ENCODE measurements around the gene LDHD. TPM values are rescaled to one million over a fixed set of nuclear protein-coding genes. Genes with fewer than 3 reads are reported as not detected.
A peak's percentile ranks its signal among the peaks of the same experiment; 100 is the strongest.

The LDHD gene
- total and polyA plus RNA-seq, 9 of the 15 experiments (the other 6 are each of a cell fraction or from before 2014, with no cell fraction given) = 0.19 to 0.86 (median 0.54) TPM; not detected in 3

DNA sequence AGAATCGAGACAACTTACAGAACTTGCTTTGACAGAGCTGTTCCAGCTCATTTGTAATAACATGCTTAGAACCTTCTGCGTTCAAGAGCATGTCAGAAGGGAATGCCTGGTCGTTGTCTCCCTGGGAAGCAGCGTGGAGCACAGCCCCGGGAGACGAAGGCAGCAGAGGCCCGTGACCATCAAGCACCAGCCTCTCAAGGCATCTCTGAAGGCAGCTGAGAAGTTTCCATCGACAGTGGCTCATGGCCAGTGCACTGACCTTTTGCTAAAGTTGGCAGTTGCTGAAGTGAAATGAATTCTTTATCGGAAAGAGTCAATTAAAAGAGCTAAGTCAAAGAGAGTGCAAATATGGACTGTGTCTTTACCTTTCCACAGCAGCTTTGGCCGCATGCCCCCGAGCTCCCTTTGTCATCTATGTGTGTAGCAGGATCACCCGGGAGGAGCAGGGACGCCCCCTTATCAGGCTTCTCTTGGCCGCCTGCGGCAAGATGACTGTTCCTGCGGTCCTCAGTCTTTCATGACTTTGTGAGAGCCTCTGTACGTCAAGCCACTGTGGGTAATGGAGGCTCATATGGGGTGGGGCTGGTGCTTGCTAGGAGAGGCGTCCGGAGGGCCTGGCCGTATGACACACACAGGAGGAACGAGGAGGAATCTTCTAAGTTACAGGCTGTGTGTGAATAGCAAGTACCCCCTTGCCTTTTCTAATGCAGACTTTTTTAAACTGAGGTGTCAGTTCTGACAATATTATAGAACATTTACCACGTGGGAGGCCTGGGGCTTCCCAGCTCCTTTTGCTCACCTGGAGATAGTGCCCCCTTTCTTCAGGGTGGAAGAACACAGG lies 54.2 kb downstream of the LDHD start (continued):
- TF ChIP-seq, protein P1, sequence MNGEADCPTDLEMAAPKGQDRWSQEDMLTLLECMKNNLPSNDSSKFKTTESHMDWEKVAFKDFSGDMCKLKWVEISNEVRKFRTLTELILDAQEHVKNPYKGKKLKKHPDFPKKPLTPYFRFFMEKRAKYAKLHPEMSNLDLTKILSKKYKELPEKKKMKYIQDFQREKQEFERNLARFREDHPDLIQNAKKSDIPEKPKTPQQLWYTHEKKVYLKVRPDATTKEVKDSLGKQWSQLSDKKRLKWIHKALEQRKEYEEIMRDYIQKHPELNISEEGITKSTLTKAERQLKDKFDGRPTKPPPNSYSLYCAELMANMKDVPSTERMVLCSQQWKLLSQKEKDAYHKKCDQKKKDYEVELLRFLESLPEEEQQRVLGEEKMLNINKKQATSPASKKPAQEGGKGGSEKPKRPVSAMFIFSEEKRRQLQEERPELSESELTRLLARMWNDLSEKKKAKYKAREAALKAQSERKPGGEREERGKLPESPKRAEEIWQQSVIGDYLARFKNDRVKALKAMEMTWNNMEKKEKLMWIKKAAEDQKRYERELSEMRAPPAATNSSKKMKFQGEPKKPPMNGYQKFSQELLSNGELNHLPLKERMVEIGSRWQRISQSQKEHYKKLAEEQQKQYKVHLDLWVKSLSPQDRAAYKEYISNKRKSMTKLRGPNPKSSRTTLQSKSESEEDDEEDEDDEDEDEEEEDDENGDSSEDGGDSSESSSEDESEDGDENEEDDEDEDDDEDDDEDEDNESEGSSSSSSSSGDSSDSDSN (IDR thresholded peaks at IDR 0.05; ENCODE audit: borderline replicate concordance in 1 of 2, low read depth in 2 of 2, low read length in 2 of 2) = peak in 1 of 2 experiments; percentile 60; a peak in 1 of 4 replicates
- TF ChIP-seq, protein P2, sequence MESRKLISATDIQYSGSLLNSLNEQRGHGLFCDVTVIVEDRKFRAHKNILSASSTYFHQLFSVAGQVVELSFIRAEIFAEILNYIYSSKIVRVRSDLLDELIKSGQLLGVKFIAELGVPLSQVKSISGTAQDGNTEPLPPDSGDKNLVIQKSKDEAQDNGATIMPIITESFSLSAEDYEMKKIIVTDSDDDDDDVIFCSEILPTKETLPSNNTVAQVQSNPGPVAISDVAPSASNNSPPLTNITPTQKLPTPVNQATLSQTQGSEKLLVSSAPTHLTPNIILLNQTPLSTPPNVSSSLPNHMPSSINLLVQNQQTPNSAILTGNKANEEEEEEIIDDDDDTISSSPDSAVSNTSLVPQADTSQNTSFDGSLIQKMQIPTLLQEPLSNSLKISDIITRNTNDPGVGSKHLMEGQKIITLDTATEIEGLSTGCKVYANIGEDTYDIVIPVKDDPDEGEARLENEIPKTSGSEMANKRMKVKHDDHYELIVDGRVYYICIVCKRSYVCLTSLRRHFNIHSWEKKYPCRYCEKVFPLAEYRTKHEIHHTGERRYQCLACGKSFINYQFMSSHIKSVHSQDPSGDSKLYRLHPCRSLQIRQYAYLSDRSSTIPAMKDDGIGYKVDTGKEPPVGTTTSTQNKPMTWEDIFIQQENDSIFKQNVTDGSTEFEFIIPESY (CRISPR knock-in tag; IDR thresholded peaks at IDR 0.05) = no peak
- TF ChIP-seq, protein P3, sequence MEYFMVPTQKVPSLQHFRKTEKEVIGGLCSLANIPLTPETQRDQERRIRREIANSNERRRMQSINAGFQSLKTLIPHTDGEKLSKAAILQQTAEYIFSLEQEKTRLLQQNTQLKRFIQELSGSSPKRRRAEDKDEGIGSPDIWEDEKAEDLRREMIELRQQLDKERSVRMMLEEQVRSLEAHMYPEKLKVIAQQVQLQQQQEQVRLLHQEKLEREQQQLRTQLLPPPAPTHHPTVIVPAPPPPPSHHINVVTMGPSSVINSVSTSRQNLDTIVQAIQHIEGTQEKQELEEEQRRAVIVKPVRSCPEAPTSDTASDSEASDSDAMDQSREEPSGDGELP (CRISPR knock-in tag; IDR thresholded peaks at IDR 0.05; ENCODE audit: borderline replicate concordance) = peak; percentile 56; the same call in 1 of the 2 replicates
- TF ChIP-seq ZNF316 (IDR thresholded peaks at IDR 0.05) (no peak), DNMT1 (IDR thresholded peaks at IDR 0.05) (no peak), RCOR1 (IDR thresholded peaks at IDR 0.05; ENCODE audit: borderline replicate concordance in 1 of 2, low read depth in 2 of 2, low read length in 2 of 2) (peak in 1 of 2 experiments; percentile 12; a peak in 1 of 4 replicates), ZNF830 (CRISPR knock-in tag; IDR thresholded peaks at IDR 0.05) (0 out of 2 replicates have a peak, but pooled peaks have one; percentile 46), NR4A1 (CRISPR knock-in tag; IDR thresholded peaks at IDR 0.05) (no peak), NR4A1 (tag; IDR thresholded peaks at IDR 0.05) (peak; percentile 32; the same call in 1 of the 2 replicates), CREB1 (IDR thresholded peaks at IDR 0.05) (no peak; the same call in 1 of the 2 replicates), CREB1 (CRISPR knock-in tag; IDR thresholded peaks at IDR 0.05) (no peak), NCOR1 (IDR thresholded peaks at IDR 0.05) (0 out of 2 replicates have a peak, but pooled peaks have one; percentile 6)
- TF ChIP-seq, protein P4, sequence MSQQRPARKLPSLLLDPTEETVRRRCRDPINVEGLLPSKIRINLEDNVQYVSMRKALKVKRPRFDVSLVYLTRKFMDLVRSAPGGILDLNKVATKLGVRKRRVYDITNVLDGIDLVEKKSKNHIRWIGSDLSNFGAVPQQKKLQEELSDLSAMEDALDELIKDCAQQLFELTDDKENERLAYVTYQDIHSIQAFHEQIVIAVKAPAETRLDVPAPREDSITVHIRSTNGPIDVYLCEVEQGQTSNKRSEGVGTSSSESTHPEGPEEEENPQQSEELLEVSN (IDR thresholded peaks at IDR 0.05; ENCODE audit: borderline replicate concordance in 1 of 2, extremely low read depth in 1 of 2, insufficient read depth in 1 of 2, insufficient read length in 1 of 2, low read depth in 1 of 2, low read length in 1 of 2, poor library complexity in 1 of 2, severe bottlenecking in 1 of 2) = peak; percentile 8 to 32
